ENCODE results near the gene NPAS2.

DNA sequence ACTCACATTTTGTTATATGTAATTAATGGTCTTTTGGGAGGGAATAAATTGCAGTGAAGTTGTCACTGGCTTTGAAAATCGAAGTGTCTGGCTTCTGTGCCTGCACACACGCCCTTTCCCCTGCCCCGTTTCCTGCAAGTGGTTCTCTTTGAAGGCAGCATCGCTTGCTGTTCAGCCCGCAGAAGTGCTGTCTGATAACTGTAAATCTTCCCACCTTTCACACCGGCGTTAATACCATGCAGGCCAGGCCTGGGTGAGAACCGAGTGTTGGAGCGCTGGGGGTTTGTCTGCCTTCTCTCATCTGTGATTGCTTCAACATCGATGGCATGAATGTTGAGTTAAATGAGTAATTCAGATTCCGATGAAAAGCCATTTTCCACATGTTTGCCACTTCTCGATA is 144.3 kb downstream of the NPAS2 start:
- TF ChIP-seq, protein P1, sequence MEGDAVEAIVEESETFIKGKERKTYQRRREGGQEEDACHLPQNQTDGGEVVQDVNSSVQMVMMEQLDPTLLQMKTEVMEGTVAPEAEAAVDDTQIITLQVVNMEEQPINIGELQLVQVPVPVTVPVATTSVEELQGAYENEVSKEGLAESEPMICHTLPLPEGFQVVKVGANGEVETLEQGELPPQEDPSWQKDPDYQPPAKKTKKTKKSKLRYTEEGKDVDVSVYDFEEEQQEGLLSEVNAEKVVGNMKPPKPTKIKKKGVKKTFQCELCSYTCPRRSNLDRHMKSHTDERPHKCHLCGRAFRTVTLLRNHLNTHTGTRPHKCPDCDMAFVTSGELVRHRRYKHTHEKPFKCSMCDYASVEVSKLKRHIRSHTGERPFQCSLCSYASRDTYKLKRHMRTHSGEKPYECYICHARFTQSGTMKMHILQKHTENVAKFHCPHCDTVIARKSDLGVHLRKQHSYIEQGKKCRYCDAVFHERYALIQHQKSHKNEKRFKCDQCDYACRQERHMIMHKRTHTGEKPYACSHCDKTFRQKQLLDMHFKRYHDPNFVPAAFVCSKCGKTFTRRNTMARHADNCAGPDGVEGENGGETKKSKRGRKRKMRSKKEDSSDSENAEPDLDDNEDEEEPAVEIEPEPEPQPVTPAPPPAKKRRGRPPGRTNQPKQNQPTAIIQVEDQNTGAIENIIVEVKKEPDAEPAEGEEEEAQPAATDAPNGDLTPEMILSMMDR (IDR thresholded peaks at IDR 0.05) = no peak
- no peak for TF ChIP-seq POLR2A (IDR thresholded peaks at IDR 0.05; ENCODE audit: low read depth)
- no peak for TF ChIP-seq POLR2AphosphoS5 (IDR thresholded peaks at IDR 0.05)

All from esophagus muscularis mucosa (tissue), 3 donors.